K562 (cell line): ENCODE measurements around the gene MAD1L1. TPM values are rescaled to one million over a fixed set of nuclear protein-coding genes. Genes with fewer than 3 reads are reported as not detected.

Experiments used
- ATAC-seq: fragments of 200-7000 bp; cut with Tn5 transposase; 3 replicates; pipeline ENCODE4 v1.9.1; 2020; ENCODE audit warnings: moderate library complexity
- BruUV-seq: library from RNA; stranded (reverse); fragments of 400-500 nt; replicated peaks from 2 replicates; lab custom pipeline; 2021; lab: Mats Ljungman, UMichigan
- CTCF ChIA-PET: fragments of 300-600 bp; formaldehyde crosslinking; extraction: SDS; loops from one replicate; lab custom pipeline; 2021; ENCODE audit warnings: low intra/inter-chr PET ratio; lab: Yijun Ruan, JAX
- POLR2A ChIA-PET: fragments of 300-600, 350-650 bp; sonication (Branson Sonifier 250); formaldehyde crosslinking; extraction: SDS; loops from one replicate; lab custom pipeline; 2021; ENCODE audit warnings: antibody characterized with exemption, inconsistent platforms; lab: Yijun Ruan, JAX
- DNase-seq, 4 experiments: peaks; one replicate each; pipeline versions ENCODE4 v3.0.0 to v3.0.0-alpha.2; 2011 to 2018; ENCODE audit warnings: low spot score in 3 of 4, mixed read lengths in 3 of 4; ENCODE audit errors: extremely low read depth in 1 of 4
- FAIRE-seq: peaks from 2 replicates; lab custom pipeline; 2011; peaks lifted over from hg19 to GRCh38; lab: Jason Lieb, UNC
- H2AFZ ChIP-seq: 2 replicates; pipeline ENCODE4 v1.6.0; 2011; ENCODE audit warnings: low read depth, low read length, control low read depth, inconsistent platforms
- H3K27ac ChIP-seq: fragments of 200-600 bp; 3 replicates; pipeline ENCODE4 v1.8.0; 2011; ENCODE audit warnings: low read depth, mild to moderate bottlenecking, control low read depth, inconsistent platforms, low read length, moderate library complexity, mixed read lengths; ENCODE audit errors: extremely low read depth
- H3K27me3 ChIP-seq, 2 experiments: fragments of 300-600 bp in 1 of 2; 2 replicates in 1 of 2; 3 replicates in 1 of 2; pipeline versions ENCODE4 v1.6.0 to v1.8.0; 2011; ENCODE audit warnings: inconsistent platforms in 2 of 2, low read length in 2 of 2, mild to moderate bottlenecking in 1 of 2, mixed read lengths in 1 of 2, moderate library complexity in 1 of 2; ENCODE audit not compliant: control insufficient read depth in 2 of 2, insufficient read depth in 2 of 2
- H3K36me3 ChIP-seq: fragments of 300-600 bp; 3 replicates; pipeline ENCODE4 v1.8.0; 2011; ENCODE audit warnings: mild to moderate bottlenecking, low read length, inconsistent platforms; ENCODE audit not compliant: control insufficient read depth, insufficient read depth
- H3K4me1 ChIP-seq, 2 experiments: fragments of 200-600 bp in 1 of 2; replicated peaks in 1 of 2; 2 replicates in 1 of 2; 3 replicates in 1 of 2; pipeline versions ENCODE4 v1.5.1 to v1.8.0; 2011; ENCODE audit warnings: inconsistent platforms in 2 of 2, low read length in 2 of 2, mild to moderate bottlenecking in 1 of 2, mixed read lengths in 1 of 2, moderate library complexity in 1 of 2; ENCODE audit not compliant: control insufficient read depth in 2 of 2, insufficient read depth in 2 of 2
- H3K4me2 ChIP-seq: 2 replicates; pipeline ENCODE4 v1.6.1; 2011; ENCODE audit warnings: low read length, control low read depth, inconsistent platforms, mixed read lengths; ENCODE audit not compliant: insufficient read depth
- H3K4me3 ChIP-seq: fragments of 200-600 bp; sonication (generic), shearing (Covaris generic); 2 replicates; pipeline ENCODE4 v1.5.1; 2016; ENCODE audit warnings: control low read depth, inconsistent platforms
- H3K79me2 ChIP-seq: fragments of 200-600 bp; 3 replicates; pipeline ENCODE4 v1.8.0; 2011; ENCODE audit warnings: low read length, inconsistent platforms; ENCODE audit not compliant: control insufficient read depth, insufficient read depth
- H3K9ac ChIP-seq, 2 experiments: 2 replicates each; pipeline versions ENCODE4 v1.6.0 to v1.6.1; 2011; ENCODE audit warnings: low read depth in 2 of 2, low read length in 2 of 2, control low read depth in 1 of 2, inconsistent platforms in 1 of 2, mild to moderate bottlenecking in 1 of 2, mixed read lengths in 1 of 2; ENCODE audit not compliant: insufficient read depth in 1 of 2
- H3K9me1 ChIP-seq: one replicate; pipeline ENCODE4 v1.6.0; 2011; ENCODE audit warnings: inconsistent platforms, mild to moderate bottlenecking, low read length, moderate library complexity; ENCODE audit not compliant: control insufficient read depth, insufficient read depth
- H3K9me3 ChIP-seq: replicated peaks from 2 replicates; pipeline ENCODE4 v1.5.1; 2011; ENCODE audit warnings: low read depth, low read length, inconsistent platforms; ENCODE audit not compliant: control insufficient read depth, insufficient read depth
- H4K20me1 ChIP-seq: replicated peaks from 2 replicates; pipeline ENCODE4 v1.6.1; 2011; ENCODE audit warnings: low read length, inconsistent platforms, mixed read lengths; ENCODE audit not compliant: control insufficient read depth, insufficient read depth
- WGBS: fragments of 100-300 bp; shearing (Covaris generic); methylation state at CpG from one replicate; pipeline ENCODE4 v1.1.6; 2016; ENCODE audit warnings: low coverage, mixed read lengths; ENCODE audit not compliant: insufficient coverage; ENCODE audit errors: missing lambda C conversion rate; 5-methylcytosine and 5-hydroxymethylcytosine counted together
- in situ Hi-C: fragments of 300-500 bp; cut with MboI; formaldehyde crosslinking; loops from 4 replicates; pipeline ENCODE4 v1.15.0; 2018; ENCODE audit warnings: inconsistent platforms, mixed read lengths
- intact Hi-C: fragments of 100-400 bp; cut with micrococcal nuclease; formaldehyde crosslinking; loops from 2 replicates; pipeline ENCODE4 v1.14.2; 2022
- polyA plus RNA-seq, 8 experiments: library from polyadenylated mRNA; depleted of rRNA in 4 of 8; stranded (reverse) in 5 of 8; unstranded in 3 of 8; fragments of >200 nt; fragmentation: Nextera tagmentation in 2 of 8; fragmentation: Illumina TruSeq in 1 of 8; extraction: Ambion mirVana in 2 of 8; extraction: Trizol in 1 of 8; gene quantifications; 2 replicates each; pipeline versions ENCODE4 v1.2.1 to v1.2.3, GENCODE V29; 2011 to 2014; ENCODE audit warnings: inconsistent platforms in 1 of 8, missing spikeins in 1 of 8
- total RNA-seq, 7 experiments: library from RNA; depleted of rRNA in 6 of 7; stranded (reverse); fragments of >200 nt in 6 of 7; fragmentation: Illumina TruSeq in 2 of 7; extraction: Trizol in 2 of 7; gene quantifications; 2 replicates each; pipeline versions ENCODE4 v1.2.1 to v1.2.3, GENCODE V29; 2011 to 2021; ENCODE audit warnings: low replicate concordance in 1 of 7
- TF ChIP-seq, protein P1 (sequence below): fragments of 450-650 bp; IDR thresholded peaks from 2 replicates; pipeline ENCODE4 v1.6.1; 2016; ENCODE audit warnings: antibody characterized with exemption
- TF ChIP-seq, protein P2 (sequence below): IDR thresholded peaks from 2 replicates; pipeline ENCODE4 v1.6.1; 2011; ENCODE audit not compliant: insufficient read length; ENCODE audit errors: extremely low read depth

Gene MAD1L1
- total and polyA plus RNA-seq, 9 of the 15 experiments (the other 6 are each of a cell fraction or from before 2014, with no cell fraction given): 1.7 to 89.7 (median 18.0) TPM

DNA sequence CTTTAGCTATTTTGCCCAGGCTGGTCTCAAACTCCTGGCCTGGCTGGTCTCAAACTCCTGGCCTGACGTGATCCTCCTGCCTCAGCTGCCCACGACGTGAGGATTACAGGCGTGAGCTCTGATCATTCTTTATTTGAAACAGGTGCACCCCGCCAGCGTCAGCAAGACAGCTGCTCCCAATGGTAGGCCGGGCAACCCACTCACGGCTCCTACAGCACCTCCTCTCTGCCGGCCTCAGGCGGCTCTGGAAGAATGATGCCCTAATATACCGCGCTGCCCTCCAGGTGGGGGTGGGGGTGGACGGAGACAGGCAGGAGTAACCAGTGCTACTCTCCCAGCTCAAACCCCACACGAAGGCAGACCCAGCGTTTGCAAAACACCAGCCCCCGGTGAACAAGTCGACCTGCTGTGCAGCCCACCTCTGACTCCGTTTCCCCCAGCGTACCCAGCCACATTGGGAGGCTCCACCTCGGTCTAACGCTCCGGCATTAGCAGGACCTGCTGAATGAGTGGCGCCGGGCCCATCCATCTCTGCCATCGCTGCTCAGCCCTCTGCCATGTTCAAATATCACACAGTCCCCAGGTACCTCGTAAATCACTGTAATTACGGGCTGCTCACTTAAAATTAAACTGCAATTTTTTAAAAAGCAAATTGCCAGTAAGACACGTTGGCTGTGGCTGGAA lies 414.0 kb downstream of the MAD1L1 start:
- ChIA-PET POLR2A (interaction anchor here (0.7 kb wide), 1 partner anchor 42 kb away, joined by 3 read pairs; no protein-coding TSS in a partner anchor), CTCF (no interaction called here)
- FAIRE-seq (no peak), DNase-seq (no peak), ATAC-seq (no peak)
- Histone ChIP-seq H3K4me2 (no peak overlapping the region), H4K20me1 (no peaks in the 10 kb centered on the region), H3K4me3 (no peak overlapping the region), H3K36me3 (peaks cover 16% of the 10 kb centered on the region; the same call in 2 of the 3 replicates), H3K9me3 (no peaks in the 10 kb centered on the region), H2AFZ (no peak overlapping the region), H3K27me3 (no peaks in the 10 kb centered on the region), H3K79me2 (no peaks in the 10 kb centered on the region), H3K9ac (no peak overlapping the region), H3K27ac (no peak overlapping the region), H3K4me1 (peaks cover 0 to 56% of the 10 kb centered on the region in 2 experiments; a peak in 3 of 5 replicates), H3K9me1 (no peaks in the 10 kb centered on the region)
- intact Hi-C loops: no loop called here
- BruUV-seq: no TSS peak
- in situ Hi-C loops: no loop called here
- 91% methylated on average over 27 of the region's 28 CpGs for WGBS
- TF ChIP-seq, protein P1, sequence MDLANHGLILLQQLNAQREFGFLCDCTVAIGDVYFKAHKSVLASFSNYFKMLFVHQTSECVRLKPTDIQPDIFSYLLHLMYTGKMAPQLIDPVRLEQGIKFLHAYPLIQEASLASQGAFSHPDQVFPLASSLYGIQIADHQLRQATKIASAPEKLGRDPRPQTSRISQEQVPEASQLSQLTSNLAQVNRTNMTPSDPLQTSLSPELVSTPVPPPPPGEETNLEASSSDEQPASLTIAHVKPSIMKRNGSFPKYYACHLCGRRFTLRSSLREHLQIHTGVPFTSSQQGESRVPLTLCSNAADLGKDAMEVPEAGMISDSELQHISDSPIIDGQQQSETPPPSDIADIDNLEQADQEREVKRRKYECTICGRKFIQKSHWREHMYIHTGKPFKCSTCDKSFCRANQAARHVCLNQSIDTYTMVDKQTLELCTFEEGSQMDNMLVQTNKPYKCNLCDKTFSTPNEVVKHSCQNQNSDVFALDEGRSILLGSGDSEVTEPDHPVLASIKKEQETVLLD: no peak
- TF ChIP-seq, protein P2, sequence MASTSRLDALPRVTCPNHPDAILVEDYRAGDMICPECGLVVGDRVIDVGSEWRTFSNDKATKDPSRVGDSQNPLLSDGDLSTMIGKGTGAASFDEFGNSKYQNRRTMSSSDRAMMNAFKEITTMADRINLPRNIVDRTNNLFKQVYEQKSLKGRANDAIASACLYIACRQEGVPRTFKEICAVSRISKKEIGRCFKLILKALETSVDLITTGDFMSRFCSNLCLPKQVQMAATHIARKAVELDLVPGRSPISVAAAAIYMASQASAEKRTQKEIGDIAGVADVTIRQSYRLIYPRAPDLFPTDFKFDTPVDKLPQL: no peak
